Amniotic stem cell (primary cell): ENCODE data around the gene GPC2.

ENCODE experiments used
- DNase-seq: peaks from one replicate; lab custom pipeline; 2025; lab: John Stamatoyannopoulos, UW

The GPC2 gene

GRCh38 chr7:100122067-100122466 lies 55.1 kb downstream of the GPC2 start:
- no peak for DNase-seq

GRCh38 chr7:100120733-100121036 lies 56.5 kb downstream of the GPC2 start:
- no peak for DNase-seq

GRCh38 chr7:100119970-100120732 lies 57.0 kb downstream of the GPC2 start:
- DNase-seq = peak; percentile 55
